Measurements from ENCODE around the gene PGM3.
A peak's percentile ranks its signal among the peaks of the same experiment; 100 is the strongest.
"Not testable (repeated sequence)": the region's sequence is repeated elsewhere in the genome, so short reads cannot be mapped to it uniquely, and the experiment has no call there.

Gene PGM3

GRCh38 chr6:83192871-83193746 is at the start of gene PGM3, which contains the start of gene RWDD2A:
Gene PGM3 (minus strand): TSS chr6:83193265. CDS start chr6:83191012, 2,253 bp downstream.
Gene RWDD2A (plus strand): TSS chr6:83193357. CDS start chr6:83194452, 1,095 bp downstream.
- peak; percentile 93 for DNase-seq

DNA sequence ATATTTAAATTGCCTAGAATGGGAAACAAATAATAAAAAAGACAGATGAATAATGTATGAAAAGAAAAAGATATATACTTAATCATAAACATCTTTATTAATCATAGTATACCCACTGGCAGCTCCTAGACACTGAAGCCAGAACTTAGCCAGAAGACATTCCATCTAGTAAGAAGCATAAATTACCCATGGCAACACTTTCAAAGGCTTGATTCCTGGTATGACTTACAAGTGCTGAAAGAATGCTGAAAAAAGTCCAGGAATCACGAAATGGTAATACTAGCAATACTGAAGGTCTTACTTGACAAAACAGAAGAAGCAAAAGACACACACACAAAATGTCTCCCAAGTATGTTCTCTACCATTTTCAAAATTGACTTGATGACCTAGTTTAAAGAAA is 38.1 kb upstream of the PGM3 start:
- no peak for DNase-seq

- DNase-seq: no peak
These were observed 33.5 kb upstream of the PGM3 start for GRCh38 chr6:83226517-83226916.

DNA sequence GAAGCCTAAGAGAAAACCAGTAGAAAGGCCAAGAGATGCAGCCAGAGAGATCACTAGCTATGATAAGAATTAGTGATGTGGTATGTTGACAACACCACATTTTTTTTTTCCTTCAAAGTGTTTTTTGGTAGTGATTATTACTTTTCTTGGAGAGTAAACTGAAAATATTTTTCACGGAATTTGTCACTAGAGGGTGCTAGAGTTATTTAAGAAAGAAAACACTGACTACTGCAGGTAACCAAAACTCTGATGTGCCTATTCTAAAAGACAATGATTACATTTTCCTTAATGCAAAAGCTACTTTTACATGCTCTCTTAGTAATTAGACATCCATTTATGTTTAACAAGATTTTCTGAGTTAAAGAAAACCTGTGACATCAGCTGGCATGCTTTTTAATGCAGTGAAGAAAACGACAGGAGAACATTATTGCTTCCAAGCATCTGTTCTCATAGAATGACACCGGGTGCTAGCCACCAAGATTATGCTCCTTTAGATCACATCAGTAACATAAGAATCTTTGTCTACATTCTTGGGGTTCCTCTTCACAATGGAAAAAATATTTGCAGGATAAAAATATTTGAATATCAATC is 28.9 kb upstream of the PGM3 start:
- no peak for DNase-seq

DNA sequence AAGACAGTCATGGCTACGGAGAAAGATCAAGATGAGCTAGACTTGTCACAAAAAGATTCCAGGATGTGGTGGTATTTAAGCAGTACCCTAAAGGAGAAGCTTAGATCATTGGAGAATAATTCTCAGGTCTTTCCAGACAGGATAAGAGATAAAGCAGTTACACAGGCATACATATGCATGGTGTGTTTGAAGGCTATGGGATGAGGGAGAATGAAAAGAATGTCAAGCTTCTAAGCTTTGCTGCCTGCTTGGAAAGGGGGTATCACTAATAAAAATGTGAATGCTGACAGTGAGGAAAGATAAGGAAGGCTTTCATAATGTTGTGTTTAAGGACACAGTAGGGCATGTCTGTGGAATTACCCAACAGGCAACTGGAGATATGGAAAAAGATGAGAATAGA is 28.2 kb upstream of the PGM3 start:
- DNase-seq: no peak

DNA sequence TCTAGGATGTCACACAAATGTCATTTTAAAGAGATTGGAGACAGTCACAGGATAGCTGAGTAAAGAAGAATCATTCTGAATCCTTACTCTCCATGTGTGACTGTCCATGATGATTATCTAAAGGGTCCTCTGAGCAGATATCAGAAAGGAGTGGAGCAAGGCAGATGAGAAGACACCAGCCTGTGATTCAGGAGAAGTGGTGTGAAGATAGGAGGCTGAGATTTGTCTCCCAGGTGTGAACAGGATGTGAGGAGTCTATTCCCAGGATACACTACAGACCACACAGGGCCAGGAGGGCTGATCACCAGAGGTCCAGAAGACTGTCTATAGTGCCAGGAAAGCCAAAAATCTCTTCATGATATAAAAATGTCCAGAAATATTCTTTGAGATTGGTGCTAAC is 27.1 kb upstream of the PGM3 start:
- DNase-seq: no peak

- DNase-seq: no peak
These were observed 25.6 kb upstream of the PGM3 start for GRCh38 chr6:83218646-83219045.

- no peak for DNase-seq
These were observed 23.7 kb upstream of the PGM3 start for GRCh38 chr6:83216806-83217205.

DNA sequence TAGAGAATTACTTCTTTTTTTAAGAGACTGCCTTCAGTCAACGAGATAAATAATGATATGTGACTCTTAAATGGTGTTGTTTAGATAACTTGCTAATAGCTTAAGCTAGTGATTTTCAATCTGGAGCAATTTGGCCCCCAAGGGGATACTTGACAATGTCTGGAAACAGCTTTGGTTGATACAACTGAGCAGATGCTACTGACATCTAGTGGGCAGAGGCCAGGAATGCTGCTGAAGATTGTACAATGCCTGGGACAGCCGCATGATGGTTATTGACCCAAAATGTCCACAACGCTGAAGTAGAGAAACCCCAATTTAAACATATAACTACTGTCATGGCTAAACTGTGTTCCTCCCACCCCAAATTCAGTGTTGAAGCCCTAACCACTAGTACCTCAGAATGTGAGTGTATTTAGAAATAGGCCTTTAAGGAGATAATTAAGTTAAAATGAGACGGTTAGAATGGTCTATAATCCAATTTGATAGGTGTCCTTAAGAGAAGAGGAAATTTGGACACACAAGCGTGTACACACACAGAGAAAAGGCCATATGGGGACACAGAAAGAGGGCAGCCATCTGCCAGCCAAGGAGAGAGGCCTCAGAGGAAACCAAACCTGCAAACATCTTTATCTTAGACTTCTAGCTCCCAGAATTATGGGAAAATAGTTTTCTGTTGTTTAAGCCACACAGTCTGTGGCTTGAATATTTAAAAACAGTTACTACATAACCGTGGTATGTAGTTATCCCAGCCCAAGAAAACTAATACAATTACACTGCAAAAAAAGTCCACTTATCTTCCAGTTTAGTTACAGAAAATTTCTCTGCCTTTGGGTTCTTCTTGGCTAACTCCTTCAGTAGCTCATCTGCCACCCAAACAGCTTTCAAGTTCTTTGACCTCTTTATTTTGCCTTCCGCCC is 22.3 kb upstream of the PGM3 start:
- peak; percentile 51 for DNase-seq

GRCh38 chr6:83202031-83202430 is 9.0 kb upstream of the PGM3 start:
- no peak for DNase-seq

- no peak for DNase-seq
These were observed 6.8 kb upstream of the PGM3 start for GRCh38 chr6:83199863-83200225.

DNA sequence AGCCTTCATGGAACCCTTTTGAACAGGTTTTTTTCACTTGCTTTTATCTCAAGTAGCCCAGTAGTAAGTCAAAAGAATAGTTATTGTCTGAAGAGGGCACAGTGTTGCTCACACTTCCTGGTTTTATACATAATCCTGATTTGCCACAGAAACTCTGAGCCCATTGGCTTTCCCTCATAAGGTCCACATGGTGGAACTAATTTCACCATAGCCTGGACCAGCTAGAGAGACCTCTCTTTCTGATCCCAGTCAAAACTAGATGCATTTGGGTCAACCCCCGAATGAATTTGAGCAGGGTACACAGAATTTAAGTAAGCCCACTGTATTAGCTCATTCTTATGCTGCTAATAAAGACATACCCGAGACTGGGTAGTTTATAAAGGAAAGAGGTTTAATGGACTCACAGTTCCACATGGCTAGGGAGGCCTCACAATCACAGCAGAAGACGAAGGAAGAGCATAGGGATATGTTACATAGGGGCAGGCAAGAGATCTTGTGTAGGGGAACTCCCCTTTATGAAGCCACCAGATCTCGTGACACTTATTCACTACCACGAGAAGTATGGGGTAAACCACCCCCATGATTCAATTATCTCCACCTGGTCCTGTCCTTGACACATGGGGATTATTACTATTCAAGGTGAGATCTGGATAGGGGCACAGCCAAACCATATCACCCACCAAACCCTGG is 6.3 kb upstream of the PGM3 start:
- no peak for DNase-seq

DNA sequence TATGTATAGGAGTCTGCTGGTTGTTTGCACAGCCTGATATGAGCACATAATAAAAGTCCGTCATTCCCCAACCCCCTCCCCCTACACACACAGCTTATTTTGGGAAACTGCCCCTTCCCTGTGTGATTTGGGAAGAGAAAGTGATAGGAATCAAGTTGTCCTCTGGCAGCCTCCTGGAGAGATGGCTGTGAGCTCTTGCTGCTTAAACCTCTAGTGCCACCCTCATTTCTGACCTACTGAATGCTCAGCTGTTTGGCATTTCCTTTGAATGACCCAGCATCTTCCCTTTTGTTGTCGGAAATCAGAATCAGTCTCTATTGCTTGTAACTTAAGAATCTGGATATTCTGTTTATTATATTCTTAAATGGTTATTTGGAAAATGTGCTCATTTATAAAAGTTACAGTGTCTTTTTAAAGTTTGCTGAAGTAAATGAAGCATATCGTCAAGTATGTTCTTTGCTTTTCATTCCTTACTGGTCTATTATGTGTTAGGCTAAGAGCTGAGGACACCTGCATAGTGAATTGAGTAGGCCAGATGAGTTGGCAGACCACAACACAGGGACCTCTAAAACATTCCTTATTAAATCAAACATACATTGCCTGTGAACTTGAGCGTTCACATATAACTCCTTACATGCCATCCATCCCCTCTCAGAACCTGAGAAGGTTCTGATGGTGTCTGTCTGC is 5.6 kb upstream of the PGM3 start:
- DNase-seq: no peak

- DNase-seq: peak; percentile 68
These were observed 892 bp upstream of the PGM3 start for GRCh38 chr6:83193747-83194566.

- no peak for DNase-seq
These were observed 609 bp downstream of the PGM3 start for GRCh38 chr6:83192456-83192855.

- not testable (repeated sequence) for DNase-seq
These were observed 1.1 kb downstream of the PGM3 start for GRCh38 chr6:83191974-83192373.

- DNase-seq: no peak
These were observed 2.4 kb downstream of the PGM3 start for GRCh38 chr6:83190626-83191025.

GRCh38 chr6:83188501-83188900 is 4.6 kb downstream of the PGM3 start:
- DNase-seq: no peak

- DNase-seq: no peak
These were observed 8.0 kb downstream of the PGM3 start for GRCh38 chr6:83185096-83185495.

DNA sequence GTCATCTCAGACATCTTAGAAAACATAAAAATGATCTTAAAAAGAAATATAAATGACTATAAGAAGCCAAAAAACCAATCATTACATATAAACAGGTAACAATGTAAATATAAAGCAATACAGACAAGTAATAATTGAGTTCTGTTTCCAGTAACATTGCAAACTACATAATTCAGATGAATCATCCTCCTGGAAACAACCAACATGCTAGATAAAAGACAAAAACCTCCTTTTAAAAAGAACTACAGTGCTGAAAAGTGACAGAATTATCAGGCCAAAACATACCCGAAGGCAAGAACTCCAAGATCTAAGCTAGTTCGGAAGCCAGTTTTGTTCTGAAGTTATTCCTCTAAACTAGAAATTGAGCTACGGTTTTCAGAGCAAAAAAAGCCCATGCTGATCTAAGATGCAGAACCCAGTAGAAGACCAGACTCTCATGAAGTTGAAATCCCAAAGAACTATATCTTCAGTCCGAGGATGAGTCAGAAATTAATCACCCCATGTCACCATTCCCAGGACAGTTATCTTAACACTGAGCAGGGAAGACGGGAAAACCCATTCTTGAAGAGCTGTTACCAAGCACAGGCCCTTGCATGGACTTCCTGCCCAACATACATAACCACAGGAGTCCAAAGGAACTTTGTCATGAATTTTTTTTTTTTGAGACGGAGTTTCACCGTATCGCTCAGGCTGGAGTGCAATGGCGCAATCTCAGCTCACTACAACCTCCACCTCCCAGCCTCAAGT is 9.8 kb downstream of the PGM3 start:
- DNase-seq: no peak

Data from left hindlimb (tissue), 1 donor.